Measurements from ENCODE around the gene CUX1. TPM values are rescaled to one million over a fixed set of nuclear protein-coding genes. Genes with fewer than 3 reads are reported as not detected.
"Not testable (repeated sequence)": the region's sequence is repeated elsewhere in the genome, so short reads cannot be mapped to it uniquely, and the experiment has no call there.

The CUX1 gene
- total RNA-seq, 2 donors from 2014 or later, result 122 to 131 TPM

DNA sequence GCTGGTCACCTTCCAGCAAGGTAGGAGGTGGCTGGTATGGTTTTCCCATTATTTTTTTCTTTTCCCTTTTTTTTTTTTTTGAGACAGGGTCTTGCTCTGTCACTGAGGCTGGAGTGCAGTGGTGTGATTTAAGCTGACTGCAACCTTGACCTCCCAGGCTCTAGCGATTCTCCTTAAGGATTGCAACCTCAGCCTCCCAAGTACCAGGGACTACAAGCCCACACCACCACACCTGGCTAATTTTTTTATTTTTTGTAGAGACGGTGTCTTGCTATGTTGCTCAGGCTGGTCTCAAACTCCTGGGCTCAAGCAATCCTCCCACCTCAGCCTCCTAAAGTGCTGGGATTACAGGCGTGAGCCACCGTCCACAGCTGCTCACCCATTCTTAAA, 24.7 kb upstream of the CUX1 start:
- DNase-seq; ATAC-seq; intact Hi-C loops (cut with DNase I, micrococcal nuclease): not testable (repeated sequence)

GRCh38 chr7:101795461-101795860, 22.0 kb upstream of the CUX1 start:
- DNase-seq (no peak), ATAC-seq (no peak)
- intact Hi-C loops (cut with DNase I, micrococcal nuclease), result no loop called here

GRCh38 chr7:101798173-101798572, 19.3 kb upstream of the CUX1 start:
- ATAC-seq; DNase-seq; intact Hi-C loops (cut with DNase I, micrococcal nuclease): not testable (repeated sequence)

GRCh38 chr7:101803203-101804087, 14.0 kb upstream of the CUX1 start:
- ATAC-seq (peak; percentile 13), DNase-seq (no peak)
- intact Hi-C loops (cut with DNase I, micrococcal nuclease), result loop anchor here in 1 of 2 donors (10.0 kb wide), 2 partner anchors 189 to 431 kb away; no protein-coding TSS in a partner anchor

DNA sequence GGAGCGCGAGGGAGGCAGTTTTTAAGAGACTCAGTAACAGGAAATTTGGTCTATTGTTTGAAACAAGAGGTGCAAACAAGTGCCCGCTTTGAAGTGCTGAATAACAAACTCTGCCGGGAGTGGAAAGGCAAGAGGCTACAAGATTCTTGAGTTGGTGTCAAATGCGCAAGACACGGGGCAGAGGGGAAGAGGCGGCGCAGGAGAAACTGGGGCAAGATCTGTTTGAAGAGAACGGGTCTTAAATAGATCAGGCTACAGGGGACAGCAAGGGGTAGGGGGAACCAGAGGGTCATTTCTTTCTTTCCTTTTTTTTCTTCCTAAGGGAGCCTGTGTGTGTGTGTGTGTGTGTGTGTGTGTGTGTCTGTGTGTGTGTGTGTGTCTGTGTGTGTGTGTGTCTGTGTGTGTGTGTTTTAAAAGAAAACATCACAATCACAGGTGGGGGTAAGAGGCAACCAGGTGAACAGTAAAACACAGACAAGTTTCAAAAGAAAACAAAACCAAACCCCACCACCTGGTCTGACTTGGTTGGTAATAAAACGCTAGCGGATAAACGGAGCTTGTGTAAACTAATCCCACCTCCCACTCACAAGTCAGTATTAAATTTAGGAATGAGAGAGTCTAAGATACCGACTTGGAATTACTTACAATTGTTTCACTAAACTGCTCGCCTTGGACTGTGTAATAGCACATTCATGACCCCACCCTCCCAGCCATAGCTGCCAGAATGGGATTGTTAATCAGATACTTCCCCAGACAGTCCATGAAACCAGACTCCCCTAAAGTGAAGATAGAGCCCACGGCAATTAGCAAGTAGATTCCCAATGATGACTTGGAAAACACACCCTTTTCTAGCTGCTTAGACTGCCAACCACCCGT, 13.1 kb upstream of the CUX1 start:
- DNase-seq (peak in 1 of 2 donors; percentile 43), ATAC-seq (peak; percentile 68)
- intact Hi-C loops (cut with DNase I, micrococcal nuclease), result loop anchor here in 1 of 2 donors (10.0 kb wide), 2 partner anchors 190 to 430 kb away; no protein-coding TSS in a partner anchor

DNA sequence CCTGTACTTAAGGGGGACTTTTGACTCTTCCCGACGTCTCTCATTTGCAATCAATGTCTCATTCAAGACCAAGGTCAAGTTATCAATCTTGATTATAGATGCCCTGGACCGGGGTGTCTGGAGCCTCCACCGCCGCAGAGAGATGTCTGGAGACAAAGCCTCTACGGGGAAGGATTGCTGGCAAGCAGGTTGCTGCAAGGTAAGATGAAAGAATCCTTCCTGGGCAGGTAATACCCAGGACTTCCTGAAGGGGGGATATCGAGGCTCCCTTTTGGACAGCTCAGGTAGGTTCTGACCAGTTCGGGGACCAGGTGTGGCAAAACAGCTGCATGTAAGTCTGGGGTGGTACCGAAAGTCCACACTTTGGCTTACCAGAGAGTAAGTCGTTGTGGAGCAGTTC, 12.5 kb upstream of the CUX1 start:
- DNase-seq (peak in 1 of 2 donors; percentile 26), ATAC-seq (peak; percentile 65)
- intact Hi-C loops (cut with DNase I, micrococcal nuclease), result loop anchor here in 1 of 2 donors (10.0 kb wide), 2 partner anchors 190 to 430 kb away; no protein-coding TSS in a partner anchor

- no peak for DNase-seq
- intact Hi-C loops (cut with DNase I, micrococcal nuclease), result loop anchor here in 1 of 2 donors (5.0 kb wide), 1 partner anchor 120 kb away; no protein-coding TSS in a partner anchor
- no peak for ATAC-seq
These were observed 4.8 kb upstream of the CUX1 start for GRCh38 chr7:101812595-101812994.

GRCh38 chr7:101813402-101814019, 3.9 kb upstream of the CUX1 start:
- ATAC-seq (no peak), DNase-seq (no peak)
- intact Hi-C loops (cut with DNase I, micrococcal nuclease), result loop anchor here in 1 of 2 donors (5.0 kb wide), 1 partner anchor 121 kb away; no protein-coding TSS in a partner anchor

DNA sequence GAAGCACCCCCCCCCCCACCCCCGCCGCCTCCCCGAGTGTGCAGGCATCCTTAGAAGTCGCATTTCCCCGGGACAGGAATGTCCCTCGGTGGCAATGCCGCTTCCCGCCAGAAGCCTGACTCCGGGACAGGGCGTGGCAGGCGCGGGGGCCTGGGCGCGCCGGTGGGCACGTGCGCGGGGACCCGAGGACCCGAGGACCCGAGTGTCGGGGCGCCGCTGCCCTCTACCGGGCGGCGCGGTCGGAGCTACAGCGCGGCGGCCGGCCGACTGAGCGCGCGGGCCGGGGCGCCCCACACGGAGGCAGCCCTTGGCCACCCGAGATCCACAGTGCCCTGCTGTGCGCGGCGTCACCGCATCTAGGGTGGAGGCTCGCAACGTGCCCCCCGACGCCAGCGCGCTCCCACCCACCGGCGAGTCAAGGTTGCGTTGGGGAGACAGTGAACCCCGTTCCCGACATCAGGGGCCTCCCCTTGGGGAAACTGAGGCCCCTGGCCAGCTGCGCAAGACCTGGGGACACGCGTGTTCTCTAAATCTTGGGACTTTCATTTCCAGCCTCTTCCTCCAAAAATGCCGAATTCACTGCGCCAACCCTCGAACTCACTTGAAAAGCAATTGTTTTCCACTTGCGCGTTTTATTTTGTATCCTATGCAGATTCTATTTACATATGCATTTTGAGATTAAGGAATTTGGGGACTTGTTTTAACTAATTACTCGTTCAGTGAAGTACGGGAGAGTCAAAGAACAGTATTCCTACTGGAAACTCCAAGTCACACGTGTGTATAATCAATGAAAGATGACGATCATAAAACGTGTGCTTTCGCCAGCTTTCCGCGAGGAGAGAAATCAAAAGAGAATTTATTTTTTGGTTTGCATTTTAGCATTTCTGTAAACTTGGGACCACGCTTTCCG, 3.1 kb upstream of the CUX1 start:
- intact Hi-C loops (cut with DNase I, micrococcal nuclease), result loop anchor here in 1 of 2 donors (5.0 kb wide), 1 partner anchor 122 kb away; no protein-coding TSS in a partner anchor
- ATAC-seq (peak; percentile 71), DNase-seq (peak; percentile 52 to 74)

GRCh38 chr7:101814991-101815825, 2.2 kb upstream of the CUX1 start:
- DNase-seq (peak; percentile 47 to 69), ATAC-seq (peak; percentile 59)
- intact Hi-C loops (cut with DNase I, micrococcal nuclease), result loop anchor here in 1 of 2 donors (5.0 kb wide), 1 partner anchor 123 kb away; no protein-coding TSS in a partner anchor

- intact Hi-C loops (cut with DNase I, micrococcal nuclease), result no loop called here
These were observed 1.4 kb upstream of the CUX1 start for GRCh38 chr7:101815826-101816594.

DNA sequence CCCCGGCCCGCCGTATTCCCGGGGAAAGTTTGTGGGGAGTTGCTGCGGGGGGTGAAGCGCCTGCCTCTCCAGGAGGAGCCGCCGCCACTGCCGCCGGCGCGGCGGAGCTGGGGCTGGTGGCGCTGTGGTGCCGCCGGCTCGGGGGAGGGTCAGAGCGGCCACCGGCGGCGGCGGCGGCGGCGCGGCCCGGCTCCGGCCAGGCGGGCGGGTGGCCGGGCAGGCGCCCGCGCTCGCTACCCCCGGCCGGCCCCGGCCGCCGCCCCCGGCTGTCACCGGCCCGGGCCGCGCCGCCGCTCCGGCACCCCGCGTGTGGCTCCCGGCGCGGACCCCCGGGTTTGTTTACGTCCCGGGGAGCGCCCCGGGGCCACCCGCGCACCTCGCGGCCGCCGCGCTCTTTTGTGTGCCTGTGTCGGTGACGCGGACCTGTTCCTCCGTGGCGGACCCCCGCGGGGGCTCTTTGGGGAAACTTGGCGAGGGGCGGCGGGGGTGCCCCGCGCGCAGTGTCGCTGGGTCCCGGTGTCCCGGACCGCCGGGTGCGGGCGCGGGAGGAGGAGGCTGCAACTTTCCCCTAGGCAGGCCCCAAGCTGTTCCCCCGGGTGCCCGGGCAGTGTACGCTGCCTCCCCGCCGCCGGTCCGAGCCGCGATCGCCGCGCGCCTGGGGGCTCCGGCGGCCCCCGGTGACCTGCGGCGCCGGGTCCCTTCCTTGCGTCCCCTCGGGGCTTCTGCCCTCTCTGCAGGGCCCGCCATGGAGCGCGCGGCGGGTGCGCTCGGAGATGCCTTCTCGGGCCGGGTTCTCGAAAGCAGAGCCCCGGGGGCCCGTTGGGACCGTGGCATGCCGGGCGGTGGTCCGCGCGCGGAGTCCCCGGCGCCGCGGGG, 593 bp upstream of the CUX1 start:
- intact Hi-C loops (cut with DNase I, micrococcal nuclease), result no loop called here
- DNase-seq, result peak; percentile 45 to 65
- peak; percentile 37 for ATAC-seq

More at GRCh38 chr7:101815826-101816594, 1.4 kb upstream of the CUX1 start:
- peak; percentile 62 to 81 for DNase-seq
- ATAC-seq, result peak; percentile 69

- DNase-seq (no peak), ATAC-seq (no peak)
- intact Hi-C loops (cut with DNase I, micrococcal nuclease), result no loop called here
These were observed 1.1 kb downstream of the CUX1 start for GRCh38 chr7:101818287-101819071.

DNA sequence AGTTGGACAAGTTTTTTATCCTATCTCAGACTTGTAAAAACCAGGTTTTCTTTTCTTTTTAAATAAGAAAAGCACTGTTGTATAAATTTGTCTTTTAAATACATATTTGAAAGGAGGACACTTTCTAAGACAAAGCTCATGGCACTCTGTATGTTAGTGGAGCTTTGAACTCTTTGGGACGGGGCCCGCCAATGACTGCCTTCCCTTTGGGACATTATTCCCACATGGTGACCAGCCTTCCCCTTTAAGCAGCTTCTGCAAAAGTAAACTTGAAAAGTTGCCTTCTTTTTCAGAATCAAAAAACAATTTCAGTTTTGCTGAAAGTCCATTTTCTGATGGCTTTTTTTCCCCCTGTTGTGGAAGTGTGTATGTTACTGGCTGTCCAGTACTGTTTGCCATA, 1.8 kb downstream of the CUX1 start:
- no peak for DNase-seq
- intact Hi-C loops (cut with DNase I, micrococcal nuclease), result no loop called here
- ATAC-seq, result no peak
